Activated naive CD4-positive, alpha-beta T cell treated with anti-CD3 and anti-CD28 coated beads, Interleukin-2, amount 50 U/mL, for 24 hours (primary cell): ENCODE results near the gene RPS14.

Experiments used
- H3K27ac Mint-ChIP-seq: one replicate; pipeline ENCODE4 v1.8.0; 2021; ENCODE audit warnings: mild to moderate bottlenecking, mixed read lengths
- H3K27me3 Mint-ChIP-seq: one replicate; pipeline ENCODE4 v1.8.0; 2021; ENCODE audit warnings: mixed read lengths
- H3K36me3 Mint-ChIP-seq: one replicate; pipeline ENCODE4 v1.8.0; 2021; ENCODE audit warnings: mixed read lengths
- H3K4me1 Mint-ChIP-seq: one replicate; pipeline ENCODE4 v1.8.0; 2021; ENCODE audit warnings: mixed read lengths
- H3K4me3 Mint-ChIP-seq: one replicate; pipeline ENCODE4 v1.8.0; 2021; ENCODE audit warnings: mild to moderate bottlenecking, mixed read lengths
- H3K9me3 Mint-ChIP-seq: one replicate; pipeline ENCODE4 v1.8.0; 2021; ENCODE audit warnings: mixed read lengths

RPS14 gene

DNA sequence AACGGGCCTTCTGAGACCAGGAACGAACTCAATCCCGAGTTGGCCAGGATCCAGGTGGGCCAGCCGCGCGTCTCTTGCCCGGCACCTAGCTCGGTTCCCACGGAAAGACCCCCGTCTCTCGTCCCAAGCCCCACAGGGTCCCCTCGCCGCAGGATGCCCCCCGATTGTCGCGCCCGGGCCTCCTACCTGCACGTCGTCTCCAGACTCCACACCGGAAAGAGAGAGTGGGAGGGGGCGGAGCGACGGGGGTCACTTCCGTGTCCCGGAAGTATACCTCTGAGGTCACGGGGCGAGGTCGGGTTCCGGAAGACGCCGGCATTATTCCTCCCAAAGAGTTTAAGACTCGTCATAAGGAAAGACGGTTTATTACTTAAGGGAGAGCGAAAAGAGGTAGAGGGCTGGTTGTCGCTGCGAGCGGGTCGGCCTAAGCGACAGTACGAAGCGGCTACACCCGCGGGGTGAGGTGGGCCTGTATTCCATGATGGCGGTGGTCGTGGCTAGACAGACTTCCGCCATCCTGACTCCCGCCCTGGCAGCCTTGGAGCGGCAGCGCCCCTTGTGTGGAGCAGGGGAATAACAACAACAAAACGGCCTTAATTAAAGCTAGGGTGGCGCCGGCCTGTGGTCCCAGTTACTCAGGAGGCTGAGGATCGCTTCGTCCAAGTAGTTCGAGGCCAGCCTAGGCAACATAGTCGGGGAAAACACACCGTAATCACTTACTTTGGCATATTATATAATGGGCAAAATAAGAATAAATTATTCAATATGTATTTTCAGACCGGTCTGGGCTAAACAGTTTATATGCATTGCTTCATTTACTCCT lies at the start of gene RPS14:
RPS14 (minus strand) TSS at position 223 of the 823 bp plus-strand sequence. CDS start 2,006 bp downstream, outside the sequence.
- Mint-ChIP-seq H3K4me3 (peak within 1 kb of the TSS; percentile 98), H3K36me3 (peaks cover 35% of the 10 kb centered on the region), H3K4me1 (peaks cover 28% of the 10 kb centered on the region), H3K27me3 (no peaks in the 10 kb centered on the region), H3K27ac (peak within 1 kb of the TSS; percentile 100), H3K9me3 (no peaks in the 10 kb centered on the region)

DNA sequence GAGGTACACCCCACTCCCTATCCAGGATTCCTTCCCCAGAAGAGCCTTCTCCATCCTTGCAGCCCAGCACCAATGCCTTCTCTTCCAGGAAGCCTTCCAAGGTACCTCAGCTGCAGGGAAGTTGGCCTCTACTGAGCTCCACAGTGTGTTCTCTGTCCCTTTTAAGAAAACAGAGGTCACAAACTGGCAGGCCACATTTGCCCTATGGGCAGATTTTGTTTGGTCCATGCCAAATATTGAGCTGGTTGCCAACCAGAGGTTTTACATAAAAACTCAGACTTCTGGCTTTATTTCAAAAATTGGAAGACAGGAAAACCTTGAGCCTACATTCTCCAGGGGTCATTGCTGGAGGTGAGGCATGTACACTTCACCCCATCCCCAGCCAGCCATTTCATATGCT lies 49.4 kb upstream of the RPS14 start:
- H3K4me3 Mint-ChIP-seq = no peak overlapping the region
- no peak overlapping the region for H3K27ac Mint-ChIP-seq
- H3K4me1 Mint-ChIP-seq = no peaks in the 10 kb centered on the region
- H3K27me3 Mint-ChIP-seq = no peaks in the 10 kb centered on the region
- no peaks in the 10 kb centered on the region for H3K36me3 Mint-ChIP-seq
- no peaks in the 10 kb centered on the region for H3K9me3 Mint-ChIP-seq

DNA sequence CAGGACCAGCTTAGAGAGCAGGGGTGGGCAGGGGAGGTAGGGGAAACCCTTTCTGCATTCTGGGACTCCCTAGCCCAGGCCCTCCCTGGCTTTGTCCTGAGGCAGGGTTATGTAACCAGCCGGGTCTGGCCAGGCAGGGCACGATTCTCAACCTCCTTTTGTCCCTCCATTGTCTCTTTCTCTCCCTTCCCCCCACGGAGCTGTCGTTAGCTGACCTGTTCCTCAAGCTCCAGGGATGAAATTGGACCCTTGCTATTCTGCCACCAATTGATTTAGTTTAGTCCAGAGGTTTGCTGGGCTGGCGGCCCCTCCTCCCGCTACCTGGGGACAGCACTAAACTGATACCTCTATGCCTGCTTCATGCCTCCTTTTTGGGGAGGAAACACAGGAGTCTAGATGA lies 49.0 kb upstream of the RPS14 start:
- Mint-ChIP-seq H3K27ac (no peak overlapping the region), H3K36me3 (no peaks in the 10 kb centered on the region), H3K9me3 (no peaks in the 10 kb centered on the region), H3K4me3 (no peak overlapping the region), H3K4me1 (no peaks in the 10 kb centered on the region), H3K27me3 (no peaks in the 10 kb centered on the region)

DNA sequence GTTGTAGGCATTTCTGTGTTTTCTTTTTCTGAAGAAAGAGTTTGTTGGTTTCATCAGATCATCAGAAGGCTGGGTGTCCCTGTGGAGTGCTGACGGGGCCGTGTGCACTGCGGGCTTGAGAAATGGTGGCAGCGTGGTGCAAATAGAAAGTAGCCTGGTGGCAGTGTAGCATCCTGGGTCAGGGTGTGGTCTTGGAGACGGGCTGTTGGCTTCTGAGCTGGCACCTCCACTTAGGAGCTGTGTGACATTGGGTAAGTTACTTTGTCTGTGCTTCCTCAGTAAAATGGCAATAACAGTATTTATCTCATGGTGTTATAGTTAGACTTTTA lies 48.4 kb upstream of the RPS14 start:
- H3K36me3 Mint-ChIP-seq = no peaks in the 10 kb centered on the region
- no peaks in the 10 kb centered on the region for H3K4me1 Mint-ChIP-seq
- H3K27ac Mint-ChIP-seq = no peak overlapping the region
- no peak overlapping the region for H3K4me3 Mint-ChIP-seq
- H3K27me3 Mint-ChIP-seq = no peaks in the 10 kb centered on the region
- H3K9me3 Mint-ChIP-seq = no peaks in the 10 kb centered on the region

DNA sequence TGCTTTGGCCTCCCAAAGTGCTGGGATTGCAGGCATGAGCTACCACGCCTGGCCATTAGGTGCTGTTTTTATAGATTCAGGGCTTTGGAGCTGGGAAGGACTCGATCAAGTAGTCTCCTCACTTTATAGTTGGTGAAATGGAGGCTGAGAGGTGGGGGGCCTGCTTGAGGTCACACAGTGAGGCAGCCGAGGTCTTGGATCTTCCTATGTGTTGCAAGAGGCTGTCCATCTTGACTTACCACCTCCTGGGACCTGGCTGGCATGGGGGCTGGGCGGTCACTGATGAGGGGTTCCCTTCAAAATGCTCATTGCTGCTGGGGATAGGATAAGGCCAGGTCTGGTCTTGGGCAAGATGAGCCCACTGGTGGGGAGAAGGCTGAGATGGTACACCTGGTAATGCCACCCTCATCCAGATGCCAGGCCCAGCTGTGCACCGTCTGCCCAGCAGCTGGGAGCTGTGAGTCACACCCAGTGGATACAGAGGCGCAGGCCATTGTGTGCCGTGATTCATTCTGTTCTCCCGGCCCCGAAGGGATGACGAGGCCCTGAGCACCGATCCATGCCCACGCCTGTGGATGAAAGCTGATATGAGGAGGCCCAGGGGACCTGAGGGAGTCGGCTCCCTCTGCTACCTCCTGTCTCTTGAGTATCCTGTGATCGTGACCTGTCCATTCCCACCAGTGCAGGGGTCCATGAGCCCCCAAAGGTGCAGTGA lies 47.9 kb upstream of the RPS14 start:
- Mint-ChIP-seq H3K4me1 (no peaks in the 10 kb centered on the region), H3K4me3 (no peak overlapping the region), H3K27me3 (no peaks in the 10 kb centered on the region), H3K36me3 (no peaks in the 10 kb centered on the region), H3K27ac (no peak overlapping the region), H3K9me3 (no peaks in the 10 kb centered on the region)

DNA sequence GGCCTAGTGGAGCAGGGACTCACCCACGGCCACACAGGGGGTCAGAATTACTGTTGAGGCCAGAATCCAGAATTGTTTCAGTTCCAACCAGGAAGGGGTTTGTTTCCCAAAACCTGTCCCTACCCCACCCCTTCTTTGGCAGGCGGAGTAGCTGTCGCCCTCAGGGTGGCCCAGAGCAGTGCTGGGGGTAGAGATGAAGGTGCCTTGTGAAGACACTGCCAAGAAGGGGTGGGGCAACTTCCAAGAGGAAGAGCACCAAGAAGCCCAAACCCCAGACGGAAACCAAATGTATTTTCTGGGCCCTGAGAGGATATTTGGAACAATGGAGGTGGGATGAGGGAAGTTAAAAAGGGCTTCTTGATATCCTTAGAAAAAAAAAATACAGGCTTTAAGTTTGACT lies 47.0 kb upstream of the RPS14 start:
- H3K9me3 Mint-ChIP-seq = no peaks in the 10 kb centered on the region
- no peaks in the 10 kb centered on the region for H3K36me3 Mint-ChIP-seq
- H3K4me1 Mint-ChIP-seq = no peaks in the 10 kb centered on the region
- no peaks in the 10 kb centered on the region for H3K27me3 Mint-ChIP-seq
- no peak overlapping the region for H3K27ac Mint-ChIP-seq
- no peak overlapping the region for H3K4me3 Mint-ChIP-seq

DNA sequence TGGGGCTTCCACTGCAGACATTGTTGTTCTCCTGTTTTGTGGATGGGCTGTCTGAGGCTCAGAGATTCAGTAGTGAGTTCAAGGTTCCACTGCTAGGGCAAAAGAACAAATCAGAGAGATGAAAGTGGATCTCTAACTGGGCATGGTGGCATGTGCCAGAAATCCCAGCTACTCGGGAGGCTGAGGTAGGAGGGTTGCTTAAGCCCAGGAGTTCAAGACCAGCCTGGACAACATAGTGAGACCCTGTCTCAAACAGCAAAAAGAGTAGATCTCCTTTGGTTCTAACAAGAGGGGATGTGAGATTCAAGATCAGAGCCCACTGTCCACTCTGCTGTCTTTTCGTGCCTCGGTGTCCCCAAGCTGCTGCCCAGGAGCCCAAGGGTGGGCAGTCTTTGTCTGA lies 46.6 kb upstream of the RPS14 start:
- no peak overlapping the region for H3K4me3 Mint-ChIP-seq
- no peaks in the 10 kb centered on the region for H3K9me3 Mint-ChIP-seq
- no peaks in the 10 kb centered on the region for H3K27me3 Mint-ChIP-seq
- H3K4me1 Mint-ChIP-seq = no peaks in the 10 kb centered on the region
- H3K36me3 Mint-ChIP-seq = no peaks in the 10 kb centered on the region
- no peak overlapping the region for H3K27ac Mint-ChIP-seq

DNA sequence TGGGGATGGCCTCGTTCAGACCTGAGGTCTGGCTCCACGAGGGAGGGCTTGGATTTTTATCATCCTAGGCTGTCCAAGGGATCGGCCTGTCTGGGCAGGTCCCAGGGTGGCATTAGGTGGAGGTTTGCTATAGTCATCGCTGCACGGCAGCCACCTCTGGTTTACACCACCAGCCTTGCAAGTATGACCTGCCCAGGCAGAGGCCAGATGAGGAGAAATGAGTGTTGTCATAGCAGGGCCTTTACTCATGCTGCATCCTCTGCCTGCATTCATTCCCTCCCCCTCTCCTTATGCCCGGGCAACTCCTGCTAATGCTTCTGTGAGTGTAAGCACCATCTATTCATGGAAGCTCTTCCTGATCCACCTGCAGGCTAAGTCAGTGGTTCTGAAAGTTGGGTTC lies 43.1 kb upstream of the RPS14 start:
- Mint-ChIP-seq H3K9me3 (no peaks in the 10 kb centered on the region), H3K4me3 (no peak overlapping the region), H3K27me3 (no peaks in the 10 kb centered on the region), H3K36me3 (no peaks in the 10 kb centered on the region), H3K4me1 (peaks cover 2% of the 10 kb centered on the region), H3K27ac (no peak overlapping the region)

DNA sequence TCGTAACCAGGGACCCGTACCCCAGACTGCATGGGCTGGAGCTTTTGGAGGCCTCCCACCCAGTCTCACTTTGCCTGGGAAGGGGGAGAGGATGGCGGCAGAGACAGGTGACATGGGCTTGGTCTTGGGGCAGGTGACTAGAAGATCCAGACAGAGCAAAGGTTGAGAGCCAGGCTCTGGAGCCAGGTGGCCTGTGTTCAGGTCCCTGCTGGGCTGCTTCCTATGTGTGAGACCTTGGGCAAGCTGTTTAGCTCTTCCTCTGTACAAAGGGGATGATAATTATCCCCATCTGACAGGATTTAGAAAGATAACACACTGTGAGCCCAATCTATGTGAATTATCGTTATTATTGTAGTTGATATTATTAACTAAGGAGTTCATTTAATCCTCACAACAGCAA lies 42.3 kb upstream of the RPS14 start:
- peaks cover 2% of the 10 kb centered on the region for H3K27me3 Mint-ChIP-seq
- no peak overlapping the region for H3K4me3 Mint-ChIP-seq
- H3K27ac Mint-ChIP-seq = no peak overlapping the region
- no peaks in the 10 kb centered on the region for H3K9me3 Mint-ChIP-seq
- H3K36me3 Mint-ChIP-seq = no peaks in the 10 kb centered on the region
- H3K4me1 Mint-ChIP-seq = peaks cover 9% of the 10 kb centered on the region

DNA sequence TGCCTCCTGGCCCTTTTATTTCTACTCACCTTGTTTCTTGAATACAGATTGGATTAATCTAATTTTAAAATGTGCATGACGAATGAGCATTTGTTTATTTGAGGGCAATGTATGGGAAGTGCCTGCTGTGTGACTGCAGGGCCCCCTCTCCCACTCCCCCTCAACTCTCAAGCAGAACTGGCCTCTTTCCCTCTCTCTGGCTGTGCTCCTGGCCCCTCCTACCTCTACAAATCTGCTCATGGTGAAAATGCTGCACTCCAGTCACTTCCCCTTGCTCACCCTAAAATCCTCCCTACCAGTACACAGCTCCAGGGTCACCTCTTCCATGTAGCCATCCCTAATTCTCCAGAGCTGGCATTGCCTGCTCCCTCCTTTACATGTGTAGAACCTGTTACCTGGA lies 41.2 kb upstream of the RPS14 start:
- H3K9me3 Mint-ChIP-seq = no peaks in the 10 kb centered on the region
- no peaks in the 10 kb centered on the region for H3K36me3 Mint-ChIP-seq
- no peak overlapping the region for H3K27ac Mint-ChIP-seq
- no peak overlapping the region for H3K4me3 Mint-ChIP-seq
- peaks cover 2% of the 10 kb centered on the region for H3K27me3 Mint-ChIP-seq
- peaks cover 9% of the 10 kb centered on the region for H3K4me1 Mint-ChIP-seq

DNA sequence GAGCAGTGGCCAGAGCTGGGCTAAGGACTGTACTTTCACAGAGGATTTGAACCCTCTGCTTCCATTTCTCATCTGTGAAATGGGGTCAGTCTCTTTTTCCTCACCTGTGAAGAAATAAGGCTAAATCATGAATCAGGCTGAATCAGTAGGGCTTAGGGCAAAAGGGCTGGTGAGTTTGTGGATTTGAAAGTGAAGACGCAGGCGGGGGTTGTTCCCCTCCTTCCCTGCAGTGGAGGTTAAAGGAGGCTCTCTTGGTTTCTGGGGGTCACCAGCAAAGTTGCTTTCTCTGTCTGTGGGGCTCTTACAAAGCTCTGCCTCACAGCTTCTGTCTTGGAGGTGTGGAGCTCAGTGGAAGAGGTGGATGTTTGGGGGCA lies 40.7 kb upstream of the RPS14 start:
- peaks cover 2% of the 10 kb centered on the region for H3K27me3 Mint-ChIP-seq
- no peak overlapping the region for H3K27ac Mint-ChIP-seq
- H3K4me1 Mint-ChIP-seq = peaks cover 9% of the 10 kb centered on the region
- no peak overlapping the region for H3K4me3 Mint-ChIP-seq
- H3K9me3 Mint-ChIP-seq = no peaks in the 10 kb centered on the region
- H3K36me3 Mint-ChIP-seq = no peaks in the 10 kb centered on the region

DNA sequence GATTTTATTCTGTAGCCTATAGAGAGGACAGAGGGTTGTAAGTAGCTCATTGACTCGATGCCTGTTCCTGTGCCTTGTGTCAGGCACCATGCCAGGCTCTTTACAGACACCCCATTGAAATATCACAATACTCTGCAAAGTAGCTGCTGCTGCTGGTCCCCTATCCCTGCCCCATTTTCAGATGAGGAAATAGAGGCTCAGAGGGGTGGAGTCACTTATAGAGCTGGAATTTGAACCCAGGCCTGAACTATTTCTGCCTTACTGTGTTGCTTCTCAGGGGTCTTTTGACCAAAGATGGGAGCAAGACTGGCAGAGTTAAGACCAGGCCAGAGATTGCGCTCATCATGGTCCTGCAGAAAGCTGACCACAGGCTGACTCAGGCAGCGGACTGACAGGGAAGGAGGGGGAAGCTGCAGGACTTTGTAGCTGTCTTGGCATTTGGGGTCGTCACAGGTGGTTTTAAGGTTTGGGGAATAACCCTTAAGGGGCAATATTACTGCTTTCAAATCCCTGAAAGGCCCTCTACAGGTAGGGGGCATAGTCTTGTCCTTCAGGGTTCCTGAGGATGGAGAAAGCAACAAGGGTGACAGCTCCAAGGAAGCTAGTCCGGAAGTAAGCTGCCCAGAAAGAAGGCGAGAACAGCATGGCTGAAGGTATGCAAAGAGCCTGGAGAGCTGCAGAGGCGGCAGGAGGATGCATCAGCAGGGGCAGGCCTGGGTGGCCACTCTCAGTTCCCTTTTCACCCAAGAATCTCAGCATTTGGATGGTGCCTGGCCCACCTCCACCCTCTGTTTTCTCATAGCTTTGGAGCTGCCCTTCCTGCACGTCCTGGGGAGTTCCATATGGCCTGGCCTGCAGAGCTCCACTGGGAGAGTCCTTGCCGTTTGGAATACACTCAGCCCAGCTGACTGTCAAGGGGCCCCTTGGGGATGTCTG lies 40.1 kb upstream of the RPS14 start:
- Mint-ChIP-seq H3K4me1 (peaks cover 12% of the 10 kb centered on the region), H3K27me3 (peaks cover 2% of the 10 kb centered on the region), H3K36me3 (no peaks in the 10 kb centered on the region), H3K9me3 (no peaks in the 10 kb centered on the region), H3K27ac (no peak overlapping the region), H3K4me3 (no peak overlapping the region)

DNA sequence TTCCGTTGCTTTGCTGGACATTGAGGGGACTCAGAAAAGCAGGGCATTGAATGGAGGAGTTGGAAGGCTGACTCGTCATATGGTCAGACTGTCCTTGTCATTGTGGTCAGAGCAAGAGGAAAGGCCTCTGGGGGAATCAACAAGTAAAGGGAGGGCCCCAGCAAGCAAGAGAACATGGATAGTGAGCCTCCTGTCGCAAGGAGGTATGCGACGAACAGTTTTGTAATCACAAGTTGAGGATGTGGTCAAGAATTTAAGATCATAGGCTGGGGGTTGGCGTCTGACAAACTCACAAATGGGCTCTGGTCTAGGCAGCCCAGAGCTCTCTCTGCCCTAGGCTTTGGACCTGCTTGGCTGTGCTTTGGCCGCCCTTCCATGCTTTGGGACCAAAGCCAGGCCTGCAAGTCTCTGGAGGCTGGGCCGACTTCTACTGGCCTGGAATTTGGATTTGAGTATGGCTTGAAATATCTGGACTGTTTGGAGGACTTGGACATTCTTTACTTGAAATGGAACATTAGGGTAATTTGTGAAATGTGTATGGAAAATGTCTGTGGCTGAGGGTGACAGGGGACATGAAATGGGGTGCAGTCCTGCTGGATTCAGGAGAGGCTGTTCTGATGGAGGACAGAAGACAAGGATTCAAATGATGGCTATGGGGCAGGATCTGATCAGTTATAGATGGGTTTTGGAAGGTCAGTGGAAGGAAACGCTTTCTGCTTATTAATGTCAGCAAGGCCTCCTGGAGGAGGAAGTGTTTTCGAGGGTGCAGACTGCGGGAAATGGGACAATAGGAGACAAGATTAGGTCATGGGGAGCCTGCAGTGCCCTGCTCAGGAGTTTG lies 39.2 kb upstream of the RPS14 start:
- no peak overlapping the region for H3K4me3 Mint-ChIP-seq
- peaks cover 12% of the 10 kb centered on the region for H3K4me1 Mint-ChIP-seq
- H3K27me3 Mint-ChIP-seq = peaks cover 2% of the 10 kb centered on the region
- H3K36me3 Mint-ChIP-seq = no peaks in the 10 kb centered on the region
- H3K27ac Mint-ChIP-seq = no peak overlapping the region
- H3K9me3 Mint-ChIP-seq = no peaks in the 10 kb centered on the region

DNA sequence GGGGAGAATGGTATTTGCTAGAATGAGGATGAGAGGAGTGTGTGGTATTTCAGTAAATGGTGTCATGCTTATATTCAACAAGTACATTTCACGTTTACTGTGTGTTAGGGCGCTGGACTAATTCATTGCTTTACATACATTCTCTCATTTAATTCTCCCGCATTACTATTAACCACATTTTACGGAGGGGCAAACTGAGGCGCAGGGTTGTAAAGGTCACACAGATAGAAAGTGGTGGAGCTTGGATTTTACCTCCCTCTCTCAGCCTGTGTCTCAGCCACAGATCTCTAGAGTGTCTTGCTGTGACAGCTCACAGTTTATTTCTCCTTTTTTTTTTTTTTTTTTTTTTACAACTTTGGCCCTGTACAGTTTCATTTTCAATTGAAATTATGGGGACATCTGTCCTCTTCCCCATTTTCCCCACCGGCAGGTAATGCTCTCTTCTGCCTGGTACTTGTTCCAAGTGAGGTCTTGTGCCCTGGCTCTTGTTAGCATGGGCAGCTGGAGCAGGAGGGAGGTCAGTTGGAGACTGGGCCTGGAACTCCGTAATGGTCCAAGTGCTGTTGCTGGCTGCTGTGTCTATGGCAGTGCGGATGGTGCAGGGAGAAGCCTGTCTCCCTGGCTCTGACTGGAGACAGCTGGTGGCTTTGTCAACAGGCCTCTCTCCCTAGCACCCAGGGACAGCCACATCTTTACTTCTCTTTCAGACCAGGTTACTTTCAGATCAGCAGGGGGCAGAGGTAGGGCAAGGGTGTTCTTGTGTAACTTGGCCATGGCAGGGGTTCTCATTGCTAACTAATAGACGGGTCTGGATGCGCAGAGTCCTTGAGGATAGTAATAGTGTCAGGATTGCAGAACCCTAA lies 37.9 kb upstream of the RPS14 start:
- peak overlapping the region; percentile 76 for H3K4me3 Mint-ChIP-seq
- peak overlapping the region; percentile 27 for H3K27ac Mint-ChIP-seq
- no peaks in the 10 kb centered on the region for H3K9me3 Mint-ChIP-seq
- peaks cover 12% of the 10 kb centered on the region for H3K4me1 Mint-ChIP-seq
- peaks cover 2% of the 10 kb centered on the region for H3K27me3 Mint-ChIP-seq
- no peaks in the 10 kb centered on the region for H3K36me3 Mint-ChIP-seq
